Measurements from ENCODE around the gene OR51F1.

DNA sequence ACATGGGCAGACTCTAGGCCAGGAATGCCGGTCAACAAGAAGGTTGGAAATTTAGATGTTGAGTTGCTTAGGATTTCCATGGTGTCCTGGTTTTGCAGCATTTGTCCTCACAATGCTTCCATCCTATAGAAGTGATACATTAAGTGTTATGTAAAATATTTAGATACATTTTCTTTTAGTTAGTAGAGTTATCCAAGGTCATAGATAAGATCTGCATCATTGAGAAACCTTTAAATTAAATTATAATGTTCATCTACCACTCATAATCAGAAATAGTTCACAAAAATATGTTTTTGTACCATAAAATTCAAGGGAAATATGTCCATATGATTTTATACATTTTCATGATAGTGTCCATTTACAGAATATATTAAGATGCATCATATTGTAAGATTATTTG, at the start of gene OR51F1:
- TF ChIP-seq, protein P1, sequence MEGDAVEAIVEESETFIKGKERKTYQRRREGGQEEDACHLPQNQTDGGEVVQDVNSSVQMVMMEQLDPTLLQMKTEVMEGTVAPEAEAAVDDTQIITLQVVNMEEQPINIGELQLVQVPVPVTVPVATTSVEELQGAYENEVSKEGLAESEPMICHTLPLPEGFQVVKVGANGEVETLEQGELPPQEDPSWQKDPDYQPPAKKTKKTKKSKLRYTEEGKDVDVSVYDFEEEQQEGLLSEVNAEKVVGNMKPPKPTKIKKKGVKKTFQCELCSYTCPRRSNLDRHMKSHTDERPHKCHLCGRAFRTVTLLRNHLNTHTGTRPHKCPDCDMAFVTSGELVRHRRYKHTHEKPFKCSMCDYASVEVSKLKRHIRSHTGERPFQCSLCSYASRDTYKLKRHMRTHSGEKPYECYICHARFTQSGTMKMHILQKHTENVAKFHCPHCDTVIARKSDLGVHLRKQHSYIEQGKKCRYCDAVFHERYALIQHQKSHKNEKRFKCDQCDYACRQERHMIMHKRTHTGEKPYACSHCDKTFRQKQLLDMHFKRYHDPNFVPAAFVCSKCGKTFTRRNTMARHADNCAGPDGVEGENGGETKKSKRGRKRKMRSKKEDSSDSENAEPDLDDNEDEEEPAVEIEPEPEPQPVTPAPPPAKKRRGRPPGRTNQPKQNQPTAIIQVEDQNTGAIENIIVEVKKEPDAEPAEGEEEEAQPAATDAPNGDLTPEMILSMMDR (IDR thresholded peaks at IDR 0.05; ENCODE audit: low read depth, low read length) = no peak
- no peak for TF ChIP-seq EZH2phosphoT487 (IDR thresholded peaks at IDR 0.05; ENCODE audit: low read depth)

All from OCI-LY3 (cell line).